Measurements from ENCODE around the gene CASP10. TPM values are rescaled to one million over a fixed set of nuclear protein-coding genes. Genes with fewer than 3 reads are reported as not detected.

The CASP10 gene
- total and polyA plus RNA-seq, 9 of the 15 experiments (the other 6 are each of a cell fraction or from before 2014, with no cell fraction given) = 7.1 to 20.4 (median 10.8) TPM

DNA sequence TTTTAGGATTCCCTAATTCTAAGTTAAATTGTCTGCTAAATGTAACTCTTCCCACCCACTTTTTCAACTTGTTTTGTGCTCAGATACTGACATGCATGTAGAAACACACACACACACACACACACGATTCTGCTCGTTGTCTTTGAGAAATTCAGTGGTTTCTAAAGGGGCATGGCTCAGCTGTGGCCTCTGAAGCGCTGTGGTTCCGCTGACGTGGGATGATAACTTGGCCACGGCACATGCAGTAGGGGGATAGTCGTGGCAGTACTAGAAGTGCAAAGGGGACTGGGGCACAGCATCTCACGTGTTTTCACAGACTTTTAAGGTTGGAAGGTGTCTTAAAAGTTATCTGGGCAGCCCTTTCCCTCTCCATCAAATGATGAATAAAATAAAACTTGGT is 18.4 kb downstream of the CASP10 start:
- BruUV-seq (replicated peaks) = no TSS peak
- H4K20me1 ChIP-seq (replicated peaks; ENCODE audit: control insufficient read depth, insufficient read depth, low read length) = no peaks in the 10 kb centered on the region
- in situ Hi-C loops (cut with MboI) = loop anchor here (25.0 kb wide), 1 partner anchor 1239 kb away; the partner anchor contains the start of genes MAIP1 and TYW5
- H3K9me3 ChIP-seq (replicated peaks; ENCODE audit: control insufficient read depth, insufficient read depth, low read depth, low read length) = no peaks in the 10 kb centered on the region
- no peak for TF ChIP-seq MAFF (IDR thresholded peaks at IDR 0.05; ENCODE audit: low read length)
- no peak for TF ChIP-seq FIP1L1 (IDR thresholded peaks at IDR 0.05; ENCODE audit: low read depth, low read length, poor library complexity, severe bottlenecking)
- TF ChIP-seq SAFB (IDR thresholded peaks at IDR 0.05; ENCODE audit: borderline replicate concordance, low read depth, low read length) = no peak
- TF ChIP-seq, protein P1, sequence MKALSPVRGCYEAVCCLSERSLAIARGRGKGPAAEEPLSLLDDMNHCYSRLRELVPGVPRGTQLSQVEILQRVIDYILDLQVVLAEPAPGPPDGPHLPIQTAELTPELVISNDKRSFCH (CRISPR knock-in tag; IDR thresholded peaks at IDR 0.05) = no peak
- TF ChIP-seq, protein P1 (tag; IDR thresholded peaks at IDR 0.05) = no peak
- no peak for TF ChIP-seq ATF1 (CRISPR knock-in tag; IDR thresholded peaks at IDR 0.05)
- TF ChIP-seq ATF1 (tag; IDR thresholded peaks at IDR 0.05) = no peak
- TF ChIP-seq MXI1 (IDR thresholded peaks at IDR 0.05; ENCODE audit: low read depth, low read length) = no peak
- TF ChIP-seq NR1H2 (CRISPR knock-in tag; IDR thresholded peaks at IDR 0.05) = no peak
- TF ChIP-seq, protein P2, sequence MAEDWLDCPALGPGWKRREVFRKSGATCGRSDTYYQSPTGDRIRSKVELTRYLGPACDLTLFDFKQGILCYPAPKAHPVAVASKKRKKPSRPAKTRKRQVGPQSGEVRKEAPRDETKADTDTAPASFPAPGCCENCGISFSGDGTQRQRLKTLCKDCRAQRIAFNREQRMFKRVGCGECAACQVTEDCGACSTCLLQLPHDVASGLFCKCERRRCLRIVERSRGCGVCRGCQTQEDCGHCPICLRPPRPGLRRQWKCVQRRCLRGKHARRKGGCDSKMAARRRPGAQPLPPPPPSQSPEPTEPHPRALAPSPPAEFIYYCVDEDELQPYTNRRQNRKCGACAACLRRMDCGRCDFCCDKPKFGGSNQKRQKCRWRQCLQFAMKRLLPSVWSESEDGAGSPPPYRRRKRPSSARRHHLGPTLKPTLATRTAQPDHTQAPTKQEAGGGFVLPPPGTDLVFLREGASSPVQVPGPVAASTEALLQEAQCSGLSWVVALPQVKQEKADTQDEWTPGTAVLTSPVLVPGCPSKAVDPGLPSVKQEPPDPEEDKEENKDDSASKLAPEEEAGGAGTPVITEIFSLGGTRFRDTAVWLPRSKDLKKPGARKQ (CRISPR knock-in tag; IDR thresholded peaks at IDR 0.05) = no peak
- TF ChIP-seq, protein P3, sequence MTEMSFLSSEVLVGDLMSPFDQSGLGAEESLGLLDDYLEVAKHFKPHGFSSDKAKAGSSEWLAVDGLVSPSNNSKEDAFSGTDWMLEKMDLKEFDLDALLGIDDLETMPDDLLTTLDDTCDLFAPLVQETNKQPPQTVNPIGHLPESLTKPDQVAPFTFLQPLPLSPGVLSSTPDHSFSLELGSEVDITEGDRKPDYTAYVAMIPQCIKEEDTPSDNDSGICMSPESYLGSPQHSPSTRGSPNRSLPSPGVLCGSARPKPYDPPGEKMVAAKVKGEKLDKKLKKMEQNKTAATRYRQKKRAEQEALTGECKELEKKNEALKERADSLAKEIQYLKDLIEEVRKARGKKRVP (CRISPR knock-in tag; IDR thresholded peaks at IDR 0.05) = no peak
- no peak for TF ChIP-seq TAF15 (IDR thresholded peaks at IDR 0.05; ENCODE audit: low read depth, low read length)
- TF ChIP-seq ZNF311 (CRISPR knock-in tag; IDR thresholded peaks at IDR 0.05) = no peak
- ChIA-PET CTCF (ENCODE audit: low intra/inter-chr PET ratio) (no interaction called here), POLR2A (interaction anchor here (1.2 kb wide), 1 partner anchor 10 kb away, joined by 4 read pairs; no protein-coding TSS in a partner anchor)
- WGBS (ENCODE audit: insufficient coverage, low coverage, missing lambda C conversion rate) = 64% methylated on average over 7 of the region's 8 CpGs
- ATAC-seq (no peak), DNase-seq (ENCODE audit: extremely low read depth in 1 of 4, low spot score in 3 of 4) (no peak), FAIRE-seq (no peak)
- H3K9ac ChIP-seq (ENCODE audit: insufficient read depth in 1 of 2, low read depth in 2 of 2, low read length in 2 of 2) = no peak overlapping the region
- no peak overlapping the region for H3K27ac ChIP-seq (ENCODE audit: extremely low read depth, low read depth, low read length)
- H3K4me2 ChIP-seq (ENCODE audit: insufficient read depth, low read length) = no peak overlapping the region
- intact Hi-C loops (cut with micrococcal nuclease) = no loop called here
- H3K9me1 ChIP-seq (ENCODE audit: control insufficient read depth, insufficient read depth, low read length) = no peaks in the 10 kb centered on the region
- H3K27me3 ChIP-seq (ENCODE audit: control insufficient read depth in 2 of 2, insufficient read depth in 2 of 2, low read length in 2 of 2) = no peaks in the 10 kb centered on the region
- no peak overlapping the region for H2AFZ ChIP-seq (ENCODE audit: low read depth, low read length)
- no peaks in the 10 kb centered on the region for H3K79me2 ChIP-seq (ENCODE audit: control insufficient read depth, insufficient read depth, low read length)
- H3K4me1 ChIP-seq (replicated peaks in 1 of 2; ENCODE audit: control insufficient read depth in 2 of 2, insufficient read depth in 2 of 2, low read length in 2 of 2) = peaks cover 0 to under 1% of the 10 kb centered on the region in 2 experiments; a peak in 2 of 5 replicates
- H3K36me3 ChIP-seq (ENCODE audit: control insufficient read depth, insufficient read depth, low read length) = peaks cover 36% of the 10 kb centered on the region
- no peak overlapping the region for H3K4me3 ChIP-seq

Measured in K562 (cell line).